H1 (cell line): Measurements from ENCODE around the gene RNF126. TPM values are rescaled to one million over a fixed set of nuclear protein-coding genes. Genes with fewer than 3 reads are reported as not detected.

Experiments
- ASH2L ChIP-seq: fragments of 200-600, 300-600 bp; sonication (generic); IDR thresholded peaks from one replicate; pipeline ENCODE4 v1.7.1; 2017; ENCODE audit warnings: low read length
- ATF3 ChIP-seq: IDR thresholded peaks from 2 replicates; pipeline ENCODE4 v1.6.1; 2011; ENCODE audit warnings: low read depth, mild to moderate bottlenecking, low read length; ENCODE audit not compliant: insufficient read depth
- CHD2 ChIP-seq: IDR thresholded peaks from 2 replicates; pipeline ENCODE4 v1.6.1; 2012; ENCODE audit warnings: low read length, improper control_type of control experiment
- CHD7 ChIP-seq: fragments of 300-600 bp; sonication (generic); IDR thresholded peaks from 2 replicates; pipeline ENCODE4 v1.7.1; 2012; ENCODE audit warnings: low read length, moderate library complexity, mild to moderate bottlenecking, inconsistent platforms; ENCODE audit not compliant: insufficient replicate concordance
- GTF2F1 ChIP-seq: IDR thresholded peaks from 2 replicates; pipeline ENCODE4 v1.6.1; 2012; ENCODE audit warnings: low read depth, low read length, improper control_type of control experiment, borderline replicate concordance
- KDM4A ChIP-seq: IDR thresholded peaks from one replicate; pipeline ENCODE4 v1.7.1; 2012; ENCODE audit warnings: low read depth, mild to moderate bottlenecking, moderate library complexity, low read length, inconsistent platforms; ENCODE audit not compliant: severe bottlenecking
- PHF8 ChIP-seq: fragments of 200-600 bp; sonication (generic); conservative IDR thresholded peaks from 2 replicates; pipeline ENCODE4 v1.7.1; 2012; ENCODE audit warnings: low read depth, mild to moderate bottlenecking, inconsistent platforms, low read length, moderate library complexity
- SP1 ChIP-seq: IDR thresholded peaks from 2 replicates; pipeline ENCODE4 v1.6.1; 2011; ENCODE audit warnings: low read depth, low read length
- TBP ChIP-seq: IDR thresholded peaks from 2 replicates; pipeline ENCODE4 v1.6.1; 2011; ENCODE audit warnings: low read depth, low read length, improper control_type of control experiment
- polyA plus RNA-seq, 7 experiments: library from polyadenylated mRNA; depleted of rRNA in 3 of 7; stranded (reverse) in 5 of 7; unstranded in 2 of 7; fragments of >200 nt in 5 of 7; fragments of 200-250 nt in 2 of 7; gene quantifications; 1 replicate in 5 of 7; 2 replicates in 1 of 7; 4 replicates in 1 of 7; pipeline versions ENCODE4 v1.2.1 to v1.2.3, GENCODE V29; 2011 to 2013; ENCODE audit warnings: missing spikeins in 2 of 7, mixed read lengths in 2 of 7
- total RNA-seq: library from RNA; stranded (reverse); fragmentation: NEBNext Ultra II Directional; extraction: Animal tissue kit (Norgen Biotek cat#: 25700); gene quantifications from 2 replicates; pipeline ENCODE4 v1.2.1, GENCODE V29; 2021

Gene RNF126
- total and polyA plus RNA-seq, 2 of the 8 experiments (the other 6 are each of a cell fraction or from before 2014, with no cell fraction given): 21.8 to 68.0 TPM

GRCh38 chr19:674282-675151, 11.5 kb upstream of the RNF126 start (continued):
- no peak for TF ChIP-seq ATF3
- TF ChIP-seq CHD7: no peak
- no peak for TF ChIP-seq GTF2F1
- TF ChIP-seq SP1: no peak
- no peak for TF ChIP-seq PHF8
- no peak for TF ChIP-seq CHD2
- no peak for TF ChIP-seq KDM4A
- no peak for TF ChIP-seq TBP
- no peak for TF ChIP-seq ASH2L
